Loucy (cell line): ENCODE results near the gene NDUFC2.
"Not testable (repeated sequence)": the region's sequence is repeated elsewhere in the genome, so short reads cannot be mapped to it uniquely, and the experiment has no call there.

ENCODE experiments used
- H2AFZ ChIP-seq: fragments of 200-600 bp; sonication (generic); 2 replicates; pipeline ENCODE4 v1.6.0; 2016; ENCODE audit warnings: antibody characterized with exemption, mild to moderate bottlenecking, low read length, moderate library complexity
- H3F3A ChIP-seq: fragments of 200-600 bp; 2 replicates; pipeline ENCODE4 v1.6.0; 2016; ENCODE audit warnings: antibody characterized with exemption, low read depth, mild to moderate bottlenecking
- H3K27me3 ChIP-seq: fragments of 200-600 bp; sonication (generic); 2 replicates; pipeline ENCODE4 v1.6.1; 2014; ENCODE audit warnings: low read length, mild to moderate bottlenecking; ENCODE audit not compliant: insufficient read depth, poor library complexity, severe bottlenecking
- H3K36me3 ChIP-seq: fragments of 200-600 bp; sonication (generic); 2 replicates; pipeline ENCODE4 v1.6.1; 2016; ENCODE audit warnings: low read length; ENCODE audit not compliant: insufficient read depth
- H3K4me1 ChIP-seq: fragments of 200-600 bp; sonication (generic); 2 replicates; pipeline ENCODE4 v1.5.1; 2014; ENCODE audit warnings: low read length, mild to moderate bottlenecking; ENCODE audit not compliant: insufficient read depth, poor library complexity, severe bottlenecking
- H3K4me2 ChIP-seq: fragments of 200-600 bp; sonication (generic); 2 replicates; pipeline ENCODE4 v1.6.0; 2014; ENCODE audit warnings: antibody characterized with exemption, low read length, low read depth, mild to moderate bottlenecking; ENCODE audit not compliant: poor library complexity, severe bottlenecking
- H3K4me3 ChIP-seq: fragments of 200-600 bp; sonication (generic); 2 replicates; pipeline ENCODE4 v1.5.1; 2014; ENCODE audit warnings: low read length, mild to moderate bottlenecking, mixed read lengths; ENCODE audit not compliant: poor library complexity, severe bottlenecking
- H3K79me2 ChIP-seq: fragments of 200-600 bp; sonication (generic); 2 replicates; pipeline ENCODE4 v1.6.1; 2014; ENCODE audit warnings: low read length; ENCODE audit not compliant: insufficient read depth
- H3K9ac ChIP-seq: fragments of 200-600 bp; sonication (generic); 2 replicates; pipeline ENCODE4 v1.6.0; 2014; ENCODE audit warnings: mild to moderate bottlenecking, low read depth, low read length, moderate library complexity; ENCODE audit not compliant: poor library complexity, severe bottlenecking
- H3K9me2 ChIP-seq: fragments of 200-600 bp; sonication (generic); replicated peaks from 2 replicates; pipeline ENCODE4 v1.6.1; 2016; ENCODE audit warnings: low read depth, low read length, mixed read lengths
- H3K9me3 ChIP-seq: fragments of 200-600 bp; sonication (generic); 2 replicates; pipeline ENCODE4 v1.6.1; 2014; ENCODE audit warnings: mild to moderate bottlenecking, antibody characterized with exemption, low read length, low read depth; ENCODE audit not compliant: insufficient read depth
- H4K20me1 ChIP-seq: fragments of 200-600 bp; sonication (generic); 2 replicates; pipeline ENCODE4 v1.6.0; 2014; ENCODE audit warnings: antibody characterized with exemption, low read length, mild to moderate bottlenecking; ENCODE audit not compliant: insufficient read depth, poor library complexity, severe bottlenecking
- CTCF ChIP-seq: fragments of 200-600 bp; sonication (generic); conservative IDR thresholded peaks from 2 replicates; pipeline ENCODE4 v1.5.1; 2014; ENCODE audit warnings: mild to moderate bottlenecking, antibody characterized with exemption, low read length
- EZH2phosphoT487 ChIP-seq: fragments of 200-600 bp; IDR thresholded peaks from 2 replicates; pipeline ENCODE4 v1.6.1; 2018; ENCODE audit warnings: antibody characterized with exemption, mild to moderate bottlenecking, moderate library complexity, borderline replicate concordance

The NDUFC2 gene

DNA sequence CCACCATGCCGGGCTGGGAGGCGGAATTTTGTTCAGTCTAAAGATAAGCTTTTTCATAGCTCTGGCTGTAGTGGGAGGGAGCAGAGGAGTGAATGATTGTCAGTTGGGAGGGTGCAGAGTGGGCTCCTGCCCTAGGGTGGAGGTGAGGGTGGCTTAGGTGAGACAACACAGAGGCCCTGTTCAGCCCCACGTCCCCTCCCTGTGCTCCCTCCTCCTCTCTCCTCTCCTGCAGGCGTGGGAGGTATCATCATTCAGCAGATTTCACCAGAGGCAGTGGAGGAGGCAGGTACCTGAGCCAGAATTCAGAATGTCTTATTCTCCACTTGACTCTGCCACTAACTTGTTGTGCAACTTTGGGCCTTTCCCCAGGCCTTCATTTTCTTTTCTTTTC lies 17.7 kb downstream of the NDUFC2 start:
- no peak overlapping the region for H3K4me3 ChIP-seq
- no peaks in the 10 kb centered on the region for H3K36me3 ChIP-seq
- H3K4me1 ChIP-seq: no peaks in the 10 kb centered on the region
- no peak overlapping the region for H2AFZ ChIP-seq
- no peak overlapping the region for H3K9ac ChIP-seq
- no peaks in the 10 kb centered on the region for H3K79me2 ChIP-seq
- no peaks in the 10 kb centered on the region for H3K9me2 ChIP-seq
- TF ChIP-seq EZH2phosphoT487 (no peak), CTCF (no peak)
- no peaks in the 10 kb centered on the region for H3F3A ChIP-seq
- no peaks in the 10 kb centered on the region for H3K9me3 ChIP-seq
- no peaks in the 10 kb centered on the region for H3K27me3 ChIP-seq
- H3K4me2 ChIP-seq: no peak overlapping the region
- H4K20me1 ChIP-seq: no peaks in the 10 kb centered on the region

- Histone ChIP-seq H3K9ac (no peak overlapping the region), H3K27me3 (no peaks in the 10 kb centered on the region), H4K20me1 (no peaks in the 10 kb centered on the region), H2AFZ (no peak overlapping the region), H3K79me2 (no peaks in the 10 kb centered on the region), H3K4me3 (no peak overlapping the region), H3F3A (no peaks in the 10 kb centered on the region), H3K9me3 (no peaks in the 10 kb centered on the region), H3K4me1 (no peaks in the 10 kb centered on the region), H3K36me3 (no peaks in the 10 kb centered on the region), H3K4me2 (no peak overlapping the region), H3K9me2 (no peaks in the 10 kb centered on the region)
- TF ChIP-seq EZH2phosphoT487 (no peak), CTCF (no peak)
Observed at GRCh38 chr11:78061088-78061920, 18.4 kb downstream of the NDUFC2 start.

GRCh38 chr11:78060533-78060932 lies 19.1 kb downstream of the NDUFC2 start:
- no peaks in the 10 kb centered on the region for H4K20me1 ChIP-seq

GRCh38 chr11:78059749-78060328 lies 19.8 kb downstream of the NDUFC2 start:
- H3K9me2 ChIP-seq, H3K4me3 ChIP-seq: not testable (repeated sequence)

More at GRCh38 chr11:78060533-78060932, 19.1 kb downstream of the NDUFC2 start:
- H3K9me2 ChIP-seq: no peaks in the 10 kb centered on the region
- TF ChIP-seq EZH2phosphoT487: no peak
- no peak for TF ChIP-seq CTCF
- H3K9me3 ChIP-seq: no peaks in the 10 kb centered on the region
- no peak overlapping the region for H3K9ac ChIP-seq
- H3K4me2 ChIP-seq: no peak overlapping the region
- H3K4me1 ChIP-seq: no peaks in the 10 kb centered on the region
- H3K4me3 ChIP-seq: no peak overlapping the region
- H2AFZ ChIP-seq: no peak overlapping the region
- H3K36me3 ChIP-seq: no peaks in the 10 kb centered on the region
- H3K27me3 ChIP-seq: no peaks in the 10 kb centered on the region
- no peaks in the 10 kb centered on the region for H3K79me2 ChIP-seq
- no peaks in the 10 kb centered on the region for H3F3A ChIP-seq

More at GRCh38 chr11:78059749-78060328, 19.8 kb downstream of the NDUFC2 start:
- H4K20me1 ChIP-seq, H2AFZ ChIP-seq, H3K79me2 ChIP-seq, H3K36me3 ChIP-seq, H3K4me2 ChIP-seq, H3K9me3 ChIP-seq, H3K4me1 ChIP-seq, H3F3A ChIP-seq, H3K27me3 ChIP-seq, H3K9ac ChIP-seq: not testable (repeated sequence)
